GM12878 (cell line): ENCODE data around the gene DCST1. TPM values are rescaled to one million over a fixed set of nuclear protein-coding genes. Genes with fewer than 3 reads are reported as not detected.
A peak's percentile ranks its signal among the peaks of the same experiment; 100 is the strongest.

Experiments used
- ATAC-seq: fragments of 200-7000 bp; cut with Tn5 transposase; 3 replicates; pipeline ENCODE4 v1.9.1; 2020; ENCODE audit warnings: mild to moderate bottlenecking, moderate library complexity
- BruUV-seq: library from RNA; stranded (reverse); fragments of 400-500 nt; replicated peaks from 2 replicates; lab custom pipeline; 2021; lab: Mats Ljungman, UMichigan
- CTCF ChIA-PET: fragments of 300-600 bp; sonication (Branson Sonifier 250); formaldehyde crosslinking; extraction: SDS; loops from one replicate; lab custom pipeline; 2021; ENCODE audit warnings: inconsistent platforms; lab: Yijun Ruan, JAX
- POLR2A ChIA-PET: fragments of 350-600 bp; formaldehyde crosslinking; extraction: SDS; loops from one replicate; lab custom pipeline; 2021; ENCODE audit warnings: inconsistent platforms; lab: Charles Lee
- RAD21 ChIA-PET: fragments of 300-600 bp; sonication (Branson Sonifier 250); formaldehyde crosslinking; loops from one replicate; lab custom pipeline; 2023; ENCODE audit warnings: antibody characterized with exemption; ENCODE audit not compliant: unreplicated experiment; lab: Charles Lee
- SMC1A ChIA-PET: fragments of 300-600 bp; sonication (Branson Sonifier 250); formaldehyde crosslinking; loops from one replicate; lab custom pipeline; 2023; ENCODE audit not compliant: unreplicated experiment, uncharacterized antibody; lab: Charles Lee
- DNase-seq: peaks from one replicate; pipeline ENCODE4 v3.0.0-alpha.2; 2011; ENCODE audit warnings: low read depth, low spot score
- FAIRE-seq: peaks from 3 replicates; lab custom pipeline; 2011; peaks lifted over from hg19 to GRCh38; lab: Jason Lieb, UNC
- H2AFZ ChIP-seq: 2 replicates; pipeline ENCODE4 v1.6.0; 2011; ENCODE audit warnings: low read depth, low read length, control low read depth; ENCODE audit not compliant: control insufficient read depth
- H3K27ac ChIP-seq: 2 replicates; pipeline ENCODE4 v1.5.1; 2011; ENCODE audit warnings: control low read depth; ENCODE audit not compliant: control insufficient read depth, insufficient read depth
- H3K27me3 ChIP-seq, 2 experiments: replicated peaks in 1 of 2; 2 replicates each; pipeline versions ENCODE4 v1.6.0 to v1.6.1; 2011; ENCODE audit warnings: low read length in 1 of 2; ENCODE audit not compliant: control insufficient read depth in 2 of 2, insufficient read depth in 2 of 2
- H3K36me3 ChIP-seq, 2 experiments: 2 replicates each; pipeline ENCODE4 v1.5.1; 2011; ENCODE audit warnings: low read length in 1 of 2; ENCODE audit not compliant: control insufficient read depth in 2 of 2, insufficient read depth in 2 of 2
- H3K4me1 ChIP-seq: 2 replicates; pipeline ENCODE4 v1.6.1; 2011; ENCODE audit warnings: mild to moderate bottlenecking, low read length, moderate library complexity, mixed read lengths; ENCODE audit not compliant: control insufficient read depth, insufficient read depth
- H3K4me2 ChIP-seq: 2 replicates; pipeline ENCODE4 v1.6.0; 2011; ENCODE audit warnings: control low read depth; ENCODE audit not compliant: control insufficient read depth, insufficient read depth
- H3K4me3 ChIP-seq: fragments of 200-600 bp; sonication (generic); 2 replicates; pipeline ENCODE4 v1.5.1; 2016
- H3K79me2 ChIP-seq: 2 replicates; pipeline ENCODE4 v1.6.0; 2011; ENCODE audit warnings: low read length; ENCODE audit not compliant: control insufficient read depth, insufficient read depth
- H3K9ac ChIP-seq: 2 replicates; pipeline ENCODE4 v1.8.0; 2011; ENCODE audit warnings: low read length, control low read depth, mixed read lengths; ENCODE audit not compliant: control insufficient read depth, insufficient read depth
- H3K9me3 ChIP-seq: replicated peaks from 3 replicates; pipeline ENCODE4 v1.5.1; 2011; ENCODE audit warnings: mild to moderate bottlenecking, low read length; ENCODE audit not compliant: control insufficient read depth, insufficient read depth
- H4K20me1 ChIP-seq: 2 replicates; pipeline ENCODE4 v1.6.0; 2011; ENCODE audit not compliant: control insufficient read depth, insufficient read depth
- BRCA1 ChIP-seq: IDR thresholded peaks from 2 replicates; pipeline ENCODE4 v1.6.1; 2011; ENCODE audit warnings: low read depth, low read length, improper control_type of control experiment
- CBFB ChIP-seq: IDR thresholded peaks from 2 replicates; pipeline ENCODE4 v1.6.1; 2016; ENCODE audit warnings: antibody characterized with exemption, low read depth
- EED ChIP-seq: sonication (generic); IDR thresholded peaks from 2 replicates; pipeline ENCODE4 v1.6.1; 2016; ENCODE audit warnings: antibody characterized with exemption, low read depth
- EGR1 ChIP-seq, 2 experiments: IDR thresholded peaks; 1 replicate in 1 of 2; 2 replicates in 1 of 2; pipeline ENCODE4 v1.6.1; 2011 to 2012; ENCODE audit warnings: low read depth in 2 of 2, low read length in 2 of 2, borderline replicate concordance in 1 of 2, mild to moderate bottlenecking in 1 of 2, moderate library complexity in 1 of 2
- EP300 ChIP-seq, 2 experiments: fragments of 150-350 bp in 1 of 2; IDR thresholded peaks; 2 replicates each; pipeline ENCODE4 v1.6.1; 2011 to 2012; ENCODE audit warnings: low read depth in 2 of 2, low read length in 2 of 2, borderline replicate concordance in 1 of 2, improper control_type of control experiment in 1 of 2, inconsistent platforms in 1 of 2; ENCODE audit not compliant: control insufficient read depth in 1 of 2
- GABPA ChIP-seq: IDR thresholded peaks from 2 replicates; pipeline ENCODE4 v1.6.1; 2014; ENCODE audit warnings: antibody characterized with exemption, low read depth, mild to moderate bottlenecking, inconsistent platforms
- IRF5 ChIP-seq: fragments of 450-650 bp; IDR thresholded peaks from 2 replicates; pipeline ENCODE4 v1.6.1; 2017; ENCODE audit warnings: borderline replicate concordance
- JUND ChIP-seq: IDR thresholded peaks from 2 replicates; pipeline ENCODE4 v1.6.1; 2012; ENCODE audit warnings: low read depth, mild to moderate bottlenecking, low read length, improper control_type of control experiment, moderate library complexity
- MAX ChIP-seq: IDR thresholded peaks from 2 replicates; pipeline ENCODE4 v1.6.1; 2012; ENCODE audit warnings: low read depth, low read length, improper control_type of control experiment
- MTA2 ChIP-seq: fragments of 450-650 bp; IDR thresholded peaks from 2 replicates; pipeline ENCODE4 v1.6.1; 2016; ENCODE audit warnings: low read depth, mild to moderate bottlenecking, moderate library complexity
- MXI1 ChIP-seq: fragments of 150-350 bp; IDR thresholded peaks from 2 replicates; pipeline ENCODE4 v1.6.1; 2011; ENCODE audit warnings: low read depth, mild to moderate bottlenecking, inconsistent platforms, low read length, improper control_type of control experiment
- NBN ChIP-seq: fragments of 450-650 bp; IDR thresholded peaks from 2 replicates; pipeline ENCODE4 v1.6.1; 2016
- NFYB ChIP-seq: IDR thresholded peaks from 2 replicates; pipeline ENCODE4 v1.6.1; 2011; ENCODE audit warnings: low read depth, mild to moderate bottlenecking, low read length, improper control_type of control experiment, moderate library complexity; ENCODE audit not compliant: insufficient read depth
- NKRF ChIP-seq: fragments of 450-650 bp; conservative IDR thresholded peaks from 2 replicates; pipeline ENCODE4 v1.6.1; 2017; ENCODE audit warnings: mild to moderate bottlenecking, moderate library complexity
- NR2C1 ChIP-seq: fragments of 450-650 bp; IDR thresholded peaks from 2 replicates; pipeline ENCODE4 v1.6.1; 2017; ENCODE audit warnings: antibody characterized with exemption, mild to moderate bottlenecking, moderate library complexity
- RAD21 ChIP-seq: IDR thresholded peaks from 2 replicates; pipeline ENCODE4 v1.6.1; 2011; ENCODE audit warnings: mild to moderate bottlenecking, low read depth, low read length, moderate library complexity; ENCODE audit not compliant: insufficient read depth
- RCOR1 ChIP-seq: conservative IDR thresholded peaks from 2 replicates; pipeline ENCODE4 v1.6.1; 2012; ENCODE audit warnings: low read depth, low read length, improper control_type of control experiment
- SMAD5 ChIP-seq: IDR thresholded peaks from 2 replicates; pipeline ENCODE4 v1.6.1; 2016; ENCODE audit warnings: antibody characterized with exemption, low read depth
- SREBF2 ChIP-seq: IDR thresholded peaks from 2 replicates; pipeline ENCODE4 v1.6.1; 2012; ENCODE audit warnings: mild to moderate bottlenecking, low read length
- STAT3 ChIP-seq: IDR thresholded peaks from 2 replicates; pipeline ENCODE4 v1.6.1; 2011; ENCODE audit warnings: low read depth, low read length, improper control_type of control experiment
- WGBS: methylation state at CpG from one replicate; pipeline ENCODE4 v1.1.6; 2016; ENCODE audit warnings: low lambda C conversion rate; ENCODE audit not compliant: insufficient replicate concordance, insufficient coverage; ENCODE audit errors: missing lambda C conversion rate; 5-methylcytosine and 5-hydroxymethylcytosine counted together
- in situ Hi-C: fragments of 300-500 bp; cut with MboI; formaldehyde crosslinking; loops from 9 replicates; pipeline ENCODE4 v1.14.3; 2018; ENCODE audit warnings: mixed read lengths
- intact Hi-C: fragments of 100-400 bp; cut with micrococcal nuclease; formaldehyde crosslinking; loops from one replicate; pipeline ENCODE4 v1.14.2; 2022; ENCODE audit not compliant: unreplicated experiment
- polyA plus RNA-seq, 11 experiments: library from polyadenylated mRNA; depleted of rRNA in 4 of 11; unstranded in 6 of 11; stranded (reverse) in 5 of 11; fragments of >200 nt; fragmentation: Nextera tagmentation in 4 of 11; fragmentation: Illumina TruSeq in 1 of 11; extraction: Ambion mirVana in 4 of 11; extraction: Trizol in 1 of 11; gene quantifications; 1 replicate in 1 of 11; 2 replicates in 10 of 11; pipeline versions ENCODE4 v1.2.1 to v1.2.3, GENCODE V29; 2011 to 2016; ENCODE audit warnings: inconsistent platforms in 2 of 11, missing spikeins in 2 of 11, low read depth in 1 of 11
- total RNA-seq, 4 experiments: library from RNA; depleted of rRNA in 3 of 4; stranded (reverse); fragments of >200 nt in 3 of 4; fragmentation: Illumina TruSeq in 1 of 4; extraction: Trizol in 1 of 4; gene quantifications; 2 replicates each; pipeline versions ENCODE4 v1.2.1 to v1.2.3, GENCODE V29; 2013 to 2021

Gene DCST1
- total and polyA plus RNA-seq, 10 of the 15 experiments (the other 5 are each of a cell fraction or from before 2014, with no cell fraction given) = not detected

DNA sequence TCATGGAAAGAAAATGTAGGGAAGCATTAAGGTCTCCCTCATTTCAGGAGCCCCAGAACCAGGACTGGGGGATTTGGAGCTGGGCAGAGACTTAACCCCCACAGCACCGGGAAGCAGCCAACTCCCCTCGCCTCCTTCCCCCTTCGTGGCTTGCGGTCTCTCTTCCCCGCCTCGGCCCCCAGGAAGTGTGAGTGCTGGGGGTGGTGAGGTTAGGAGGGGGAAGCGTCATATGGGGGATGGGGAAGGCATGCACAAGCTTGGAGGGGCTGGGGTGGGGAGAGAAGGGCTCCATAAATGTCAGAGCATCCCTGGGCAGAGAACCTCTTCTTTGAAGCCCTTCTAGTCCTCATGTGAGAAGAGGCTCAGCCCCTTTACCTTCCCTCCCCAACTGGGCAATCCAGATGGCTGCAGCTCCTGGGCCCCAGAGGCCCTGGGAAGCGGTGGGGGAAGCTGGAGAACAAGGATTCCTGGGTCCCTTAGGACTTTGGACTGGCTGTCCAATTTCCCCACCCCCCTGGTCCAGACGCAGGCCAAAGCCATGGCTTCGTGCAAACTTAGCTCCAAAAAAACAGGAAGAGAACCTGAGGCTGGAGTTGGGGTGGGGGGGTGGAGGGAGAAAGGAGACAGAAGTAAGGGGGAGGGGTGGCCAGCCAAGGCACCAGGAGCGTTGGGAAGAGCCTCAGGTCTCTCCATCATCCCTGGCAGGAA, 23.3 kb upstream of the DCST1 start:
- Histone ChIP-seq H3K9ac (no peak overlapping the region; the same call in 1 of the 2 replicates), H3K27me3 (no peaks in the 10 kb centered on the region), H3K4me3 (no peak overlapping the region), H3K4me1 (peaks cover 49% of the 10 kb centered on the region), H3K36me3 (peaks cover 0 to 10% of the 10 kb centered on the region in 2 experiments; a peak in 3 of 4 replicates), H4K20me1 (0 out of 2 replicates have a peak, but pooled peaks cover 3% of the 10 kb centered on the region), H3K79me2 (peaks cover 33% of the 10 kb centered on the region), H3K4me2 (peak overlapping the region; percentile 69), H3K27ac (peak overlapping the region; percentile 15; the same call in 1 of the 2 replicates), H2AFZ (no peak overlapping the region), H3K9me3 (no peaks in the 10 kb centered on the region)
- ChIA-PET SMC1A (no interaction called here), CTCF (interaction anchor here (2.1 kb wide), 1 partner anchor 11 kb away, joined by 9 read pairs; no protein-coding TSS in a partner anchor), RAD21 (interaction anchor here (0.6 to 0.8 kb wide), 3 partner anchors 26 to 104 kb away, joined by 3 to 4 read pairs (median 3); no protein-coding TSS in a partner anchor), POLR2A (interaction anchor here (0.6 to 1.4 kb wide), 2 partner anchors 12 to 22 kb away, joined by 3 read pairs; no protein-coding TSS in a partner anchor)
- ATAC-seq = no peak
- no peak for FAIRE-seq
- DNase-seq = no peak
- 48% methylated on average over 9 of the region's 11 CpGs for WGBS
- intact Hi-C loops = no loop called here
- in situ Hi-C loops = no loop called here
- no TSS peak for BruUV-seq
- no peak for TF ChIP-seq JUND
- 0 out of 2 replicates have a peak, but pooled peaks have one; percentile 27 for TF ChIP-seq CBFB
- no peak for TF ChIP-seq RCOR1
- TF ChIP-seq BRCA1 = no peak
- TF ChIP-seq IRF5 = no peak
- no peak for TF ChIP-seq MTA2
- no peak for TF ChIP-seq NKRF
- TF ChIP-seq EGR1 (IDR thresholded peaks at IDR 0.05; ENCODE audit: borderline replicate concordance in 1 of 2, low read depth in 2 of 2, low read length in 2 of 2) = no peak
- TF ChIP-seq MXI1 = no peak
- TF ChIP-seq MAX = no peak
- no peak for TF ChIP-seq STAT3
- no peak for TF ChIP-seq NR2C1
- TF ChIP-seq NFYB = no peak
- peak; percentile 69 for TF ChIP-seq EED
- TF ChIP-seq NBN = no peak
- TF ChIP-seq SMAD5 = no peak
- no peak for TF ChIP-seq SREBF2
- no peak for TF ChIP-seq EP300 (IDR thresholded peaks at IDR 0.05; ENCODE audit: borderline replicate concordance in 1 of 2, control insufficient read depth in 1 of 2, low read depth in 2 of 2, low read length in 2 of 2)
- no peak for TF ChIP-seq RAD21
- no peak for TF ChIP-seq GABPA
